ENCODE measurements around the gene RAB25. TPM values are rescaled to one million over a fixed set of nuclear protein-coding genes. Genes with fewer than 3 reads are reported as not detected.
A peak's percentile ranks its signal among the peaks of the same experiment; 100 is the strongest.

RAB25 gene
- polyA plus RNA-seq, 2 donors, result 470 to 576 TPM

- peaks cover 0 to 6% of the 10 kb centered on the region in 2 donors for H3K4me1 ChIP-seq (ENCODE audit: control insufficient read depth in 2 of 2, insufficient read depth in 2 of 2, low read length in 1 of 2)
- H3K27ac ChIP-seq (ENCODE audit: low read depth in 2 of 2, low read length in 1 of 2), result no peak within 1 kb of the TSS
These were observed 21.5 kb downstream of the RAB25 start, which contains the start of gene MEX3A for GRCh38 chr1:156082309-156083091. Gene MEX3A (minus strand): TSS chr1:156082465. CDS start chr1:156081998, 467 bp downstream.

GRCh38 chr1:156083800-156084790, 23.1 kb downstream of the RAB25 start:
- peaks cover 0 to 6% of the 10 kb centered on the region in 2 donors for H3K4me1 ChIP-seq (ENCODE audit: control insufficient read depth in 2 of 2, insufficient read depth in 2 of 2, low read length in 1 of 2)
- no peak overlapping the region for H3K27ac ChIP-seq (ENCODE audit: low read depth in 2 of 2, low read length in 1 of 2)
- H3K9me3 ChIP-seq (ENCODE audit: control insufficient read depth in 2 of 2, insufficient read depth in 1 of 2, low read depth in 1 of 2, low read length in 1 of 2), result no peaks in the 10 kb centered on the region
- no peak overlapping the region for H3K4me3 ChIP-seq (ENCODE audit: low read depth in 1 of 2, low read length in 2 of 2)
- no peaks in the 10 kb centered on the region for H3K36me3 ChIP-seq (ENCODE audit: control insufficient read depth in 2 of 2, insufficient read depth in 2 of 2, low read length in 1 of 2)
- H3K27me3 ChIP-seq (ENCODE audit: control insufficient read depth in 1 of 2, insufficient read depth in 2 of 2, low read length in 2 of 2), result no peaks in the 10 kb centered on the region
- 61 to 63% methylated on average over 7 of the region's 7 CpGs for WGBS, 2 donors

More at GRCh38 chr1:156082309-156083091, 21.5 kb downstream of the RAB25 start, which contains the start of gene MEX3A:
- 1% methylated on average over 42 to 62 of the region's 62 CpGs for WGBS, 2 donors
- H3K36me3 ChIP-seq (ENCODE audit: control insufficient read depth in 2 of 2, insufficient read depth in 2 of 2, low read length in 1 of 2), result no peaks in the 10 kb centered on the region
- H3K4me3 ChIP-seq (ENCODE audit: low read depth in 1 of 2, low read length in 2 of 2), result peak within 1 kb of the TSS; percentile 68 to 79
- H3K27me3 ChIP-seq (ENCODE audit: control insufficient read depth in 1 of 2, insufficient read depth in 2 of 2, low read length in 2 of 2), result no peaks in the 10 kb centered on the region
- no peaks in the 10 kb centered on the region for H3K9me3 ChIP-seq (ENCODE audit: control insufficient read depth in 2 of 2, insufficient read depth in 1 of 2, low read depth in 1 of 2, low read length in 1 of 2)

- Histone ChIP-seq H3K27me3 (ENCODE audit: control insufficient read depth in 1 of 2, insufficient read depth in 2 of 2, low read length in 2 of 2) (no peaks in the 10 kb centered on the region), H3K36me3 (ENCODE audit: control insufficient read depth in 2 of 2, insufficient read depth in 2 of 2, low read length in 1 of 2) (no peaks in the 10 kb centered on the region), H3K9me3 (ENCODE audit: control insufficient read depth in 2 of 2, insufficient read depth in 1 of 2, low read depth in 1 of 2, low read length in 1 of 2) (no peaks in the 10 kb centered on the region), H3K4me1 (ENCODE audit: control insufficient read depth in 2 of 2, insufficient read depth in 2 of 2, low read length in 1 of 2) (peaks cover 0 to 6% of the 10 kb centered on the region in 2 donors), H3K27ac (ENCODE audit: low read depth in 2 of 2, low read length in 1 of 2) (no peak overlapping the region), H3K4me3 (ENCODE audit: low read depth in 1 of 2, low read length in 2 of 2) (no peak overlapping the region)
- 29 to 43% methylated on average over 1 of the region's 1 CpG for WGBS, 2 donors
These were observed 25.3 kb downstream of the RAB25 start for GRCh38 chr1:156086256-156086662.

GRCh38 chr1:156089704-156090103, 28.7 kb downstream of the RAB25 start:
- Histone ChIP-seq H3K4me1 (ENCODE audit: control insufficient read depth in 2 of 2, insufficient read depth in 2 of 2, low read length in 1 of 2) (no peaks in the 10 kb centered on the region), H3K4me3 (ENCODE audit: low read depth in 1 of 2, low read length in 2 of 2) (no peak overlapping the region), H3K27me3 (ENCODE audit: control insufficient read depth in 1 of 2, insufficient read depth in 2 of 2, low read length in 2 of 2) (no peaks in the 10 kb centered on the region), H3K36me3 (ENCODE audit: control insufficient read depth in 2 of 2, insufficient read depth in 2 of 2, low read length in 1 of 2) (no peaks in the 10 kb centered on the region), H3K27ac (ENCODE audit: low read depth in 2 of 2, low read length in 1 of 2) (no peak overlapping the region), H3K9me3 (ENCODE audit: control insufficient read depth in 2 of 2, insufficient read depth in 1 of 2, low read depth in 1 of 2, low read length in 1 of 2) (no peaks in the 10 kb centered on the region)
- 70 to 78% methylated on average over 6 of the region's 6 CpGs for WGBS, 2 donors

GRCh38 chr1:156090138-156090839, 29.3 kb downstream of the RAB25 start:
- no peaks in the 10 kb centered on the region for H3K4me1 ChIP-seq (ENCODE audit: control insufficient read depth in 2 of 2, insufficient read depth in 2 of 2, low read length in 1 of 2)
- 37 to 40% methylated on average over 5 of the region's 5 CpGs for WGBS, 2 donors
- no peaks in the 10 kb centered on the region for H3K27me3 ChIP-seq (ENCODE audit: control insufficient read depth in 1 of 2, insufficient read depth in 2 of 2, low read length in 2 of 2)
- no peaks in the 10 kb centered on the region for H3K9me3 ChIP-seq (ENCODE audit: control insufficient read depth in 2 of 2, insufficient read depth in 1 of 2, low read depth in 1 of 2, low read length in 1 of 2)
- H3K27ac ChIP-seq (ENCODE audit: low read depth in 2 of 2, low read length in 1 of 2), result no peak overlapping the region
- H3K36me3 ChIP-seq (ENCODE audit: control insufficient read depth in 2 of 2, insufficient read depth in 2 of 2, low read length in 1 of 2), result no peaks in the 10 kb centered on the region
- H3K4me3 ChIP-seq (ENCODE audit: low read depth in 1 of 2, low read length in 2 of 2), result no peak overlapping the region

- H3K9me3 ChIP-seq (ENCODE audit: control insufficient read depth in 2 of 2, insufficient read depth in 1 of 2, low read depth in 1 of 2, low read length in 1 of 2), result no peaks in the 10 kb centered on the region
- WGBS, 2 donors, result 33 to 37% methylated on average over 14 of the region's 14 CpGs
- no peak overlapping the region for H3K27ac ChIP-seq (ENCODE audit: low read depth in 2 of 2, low read length in 1 of 2)
- H3K4me3 ChIP-seq (ENCODE audit: low read depth in 1 of 2, low read length in 2 of 2), result no peak overlapping the region
- H3K4me1 ChIP-seq (ENCODE audit: control insufficient read depth in 2 of 2, insufficient read depth in 2 of 2, low read length in 1 of 2), result peaks cover 0 to 3% of the 10 kb centered on the region in 2 donors
- no peaks in the 10 kb centered on the region for H3K27me3 ChIP-seq (ENCODE audit: control insufficient read depth in 1 of 2, insufficient read depth in 2 of 2, low read length in 2 of 2)
- no peaks in the 10 kb centered on the region for H3K36me3 ChIP-seq (ENCODE audit: control insufficient read depth in 2 of 2, insufficient read depth in 2 of 2, low read length in 1 of 2)
These were observed 29.9 kb downstream of the RAB25 start for GRCh38 chr1:156090840-156091188.

- no peak overlapping the region for H3K27ac ChIP-seq (ENCODE audit: low read depth in 2 of 2, low read length in 1 of 2)
- H3K4me3 ChIP-seq (ENCODE audit: low read depth in 1 of 2, low read length in 2 of 2), result no peak overlapping the region
- H3K4me1 ChIP-seq (ENCODE audit: control insufficient read depth in 2 of 2, insufficient read depth in 2 of 2, low read length in 1 of 2), result peaks cover under 1 to 3% of the 10 kb centered on the region in 2 donors
- no peaks in the 10 kb centered on the region for H3K27me3 ChIP-seq (ENCODE audit: control insufficient read depth in 1 of 2, insufficient read depth in 2 of 2, low read length in 2 of 2)
- peaks cover 0 to 2% of the 10 kb centered on the region in 2 donors for H3K36me3 ChIP-seq (ENCODE audit: control insufficient read depth in 2 of 2, insufficient read depth in 2 of 2, low read length in 1 of 2)
- WGBS, 2 donors, result 71 to 72% methylated on average over 2 of the region's 2 CpGs
- no peaks in the 10 kb centered on the region for H3K9me3 ChIP-seq (ENCODE audit: control insufficient read depth in 2 of 2, insufficient read depth in 1 of 2, low read depth in 1 of 2, low read length in 1 of 2)
These were observed 30.6 kb downstream of the RAB25 start for GRCh38 chr1:156091610-156092009.

- no peak overlapping the region for H3K4me3 ChIP-seq (ENCODE audit: low read depth in 1 of 2, low read length in 2 of 2)
- H3K4me1 ChIP-seq (ENCODE audit: control insufficient read depth in 2 of 2, insufficient read depth in 2 of 2, low read length in 1 of 2), result peaks cover 9 to 16% of the 10 kb centered on the region in 2 donors
- peaks cover 0 to 2% of the 10 kb centered on the region in 2 donors for H3K36me3 ChIP-seq (ENCODE audit: control insufficient read depth in 2 of 2, insufficient read depth in 2 of 2, low read length in 1 of 2)
- H3K9me3 ChIP-seq (ENCODE audit: control insufficient read depth in 2 of 2, insufficient read depth in 1 of 2, low read depth in 1 of 2, low read length in 1 of 2), result no peaks in the 10 kb centered on the region
- no peaks in the 10 kb centered on the region for H3K27me3 ChIP-seq (ENCODE audit: control insufficient read depth in 1 of 2, insufficient read depth in 2 of 2, low read length in 2 of 2)
- H3K27ac ChIP-seq (ENCODE audit: low read depth in 2 of 2, low read length in 1 of 2), result peak overlapping the region; percentile 45 to 94
- 50 to 54% methylated on average over 3 of the region's 3 CpGs for WGBS, 2 donors
These were observed 35.0 kb downstream of the RAB25 start for GRCh38 chr1:156095906-156096508.

Data from esophagus (tissue), 2 donors.